H9 (cell line): ENCODE results near the gene PRPH. TPM values are rescaled to one million over a fixed set of nuclear protein-coding genes. Genes with fewer than 3 reads are reported as not detected.

Source experiments
- DNase-seq: peaks from one replicate; pipeline ENCODE4 v3.0.0-alpha.2; 2017
- H2AFZ ChIP-seq: one replicate; pipeline ENCODE4 v1.6.1; 2013; ENCODE audit warnings: mild to moderate bottlenecking, low read length, control low read depth, moderate library complexity
- H2AK5ac ChIP-seq: 2 replicates; pipeline ENCODE4 v1.6.1; 2013; ENCODE audit warnings: low read length, control low read depth, mixed read lengths; ENCODE audit not compliant: insufficient read length
- H2BK120ac ChIP-seq: one replicate; pipeline ENCODE4 v1.6.1; 2013; ENCODE audit warnings: low read depth, mild to moderate bottlenecking, low read length, control low read depth, inconsistent platforms; ENCODE audit not compliant: poor library complexity, severe bottlenecking
- H2BK12ac ChIP-seq: 2 replicates; pipeline ENCODE4 v1.6.1; 2013; ENCODE audit warnings: low read length, control low read depth, mixed read lengths, low read depth; ENCODE audit not compliant: insufficient read length
- H2BK15ac ChIP-seq: 2 replicates; pipeline ENCODE4 v1.6.1; 2013; ENCODE audit warnings: low read depth, low read length, control low read depth
- H2BK20ac ChIP-seq: one replicate; pipeline ENCODE4 v1.6.1; 2013; ENCODE audit warnings: low read depth, mild to moderate bottlenecking, low read length, control low read depth, inconsistent platforms; ENCODE audit not compliant: poor library complexity, severe bottlenecking
- H2BK5ac ChIP-seq: 2 replicates; pipeline ENCODE4 v1.6.1; 2013; ENCODE audit warnings: low read length, control low read depth, mixed read lengths; ENCODE audit not compliant: insufficient read length
- H3K14ac ChIP-seq: 2 replicates; pipeline ENCODE4 v1.6.1; 2013; ENCODE audit warnings: low read length, control low read depth; ENCODE audit not compliant: insufficient read depth
- H3K18ac ChIP-seq: 2 replicates; pipeline ENCODE4 v1.6.1; 2013; ENCODE audit warnings: low read depth, mild to moderate bottlenecking, mixed read lengths, low read length, control low read depth; ENCODE audit not compliant: insufficient read length
- H3K23ac ChIP-seq: 2 replicates; pipeline ENCODE4 v1.6.1; 2013; ENCODE audit warnings: low read length, control low read depth, mixed read lengths, low read depth; ENCODE audit not compliant: insufficient read length
- H3K23me2 ChIP-seq: 2 replicates; pipeline ENCODE4 v1.6.1; 2013; ENCODE audit warnings: low read depth, mild to moderate bottlenecking, mixed read lengths, low read length, control low read depth; ENCODE audit not compliant: insufficient read length, poor library complexity, severe bottlenecking
- H3K27ac ChIP-seq: 2 replicates; pipeline ENCODE4 v1.5.1; 2013; ENCODE audit warnings: low read length, control low read depth, mixed read lengths, low read depth; ENCODE audit not compliant: insufficient read length
- H3K27me3 ChIP-seq: 2 replicates; pipeline ENCODE4 v1.6.1; 2013; ENCODE audit warnings: low read length, control low read depth, inconsistent platforms; ENCODE audit not compliant: insufficient read depth
- H3K4ac ChIP-seq: 2 replicates; pipeline ENCODE4 v1.6.1; 2013; ENCODE audit warnings: low read depth, mild to moderate bottlenecking, control low read depth, inconsistent platforms, low read length, moderate library complexity
- H3K4me1 ChIP-seq: 2 replicates; pipeline ENCODE4 v1.6.1; 2013; ENCODE audit warnings: low read length, control low read depth, inconsistent platforms; ENCODE audit not compliant: insufficient read depth
- H3K4me2 ChIP-seq: 2 replicates; pipeline ENCODE4 v1.6.1; 2013; ENCODE audit warnings: low read length, control low read depth, mixed read lengths; ENCODE audit not compliant: insufficient read length, insufficient read depth
- H3K56ac ChIP-seq: 2 replicates; pipeline ENCODE4 v1.6.1; 2013; ENCODE audit warnings: low read depth, mild to moderate bottlenecking, mixed read lengths, low read length, control low read depth; ENCODE audit not compliant: insufficient read length
- H3K79me1 ChIP-seq: 2 replicates; pipeline ENCODE4 v1.6.1; 2013; ENCODE audit warnings: low read depth, mild to moderate bottlenecking, moderate library complexity, low read length, control low read depth, inconsistent platforms; ENCODE audit not compliant: insufficient read depth, poor library complexity, severe bottlenecking
- H3K79me2 ChIP-seq: 2 replicates; pipeline ENCODE4 v1.6.1; 2013; ENCODE audit warnings: low read length, control low read depth, inconsistent platforms; ENCODE audit not compliant: insufficient read depth
- H3K9ac ChIP-seq: 2 replicates; pipeline ENCODE4 v1.6.1; 2013; ENCODE audit warnings: low read length, control low read depth, mixed read lengths; ENCODE audit not compliant: insufficient read length; ENCODE audit errors: extremely low read depth
- H3K9me3 ChIP-seq: one replicate; pipeline ENCODE4 v1.6.1; 2013; ENCODE audit warnings: low read depth, low read length, inconsistent platforms; ENCODE audit not compliant: control insufficient read depth
- H3T11ph ChIP-seq: one replicate; pipeline ENCODE4 v1.6.1; 2013; ENCODE audit warnings: mild to moderate bottlenecking, low read length, control low read depth, inconsistent platforms
- H4K20me1 ChIP-seq: one replicate; pipeline ENCODE4 v1.6.1; 2013; ENCODE audit not compliant: control insufficient read depth, insufficient read length, insufficient read depth
- H4K5ac ChIP-seq: 2 replicates; pipeline ENCODE4 v1.6.1; 2013; ENCODE audit warnings: low read depth, mild to moderate bottlenecking, mixed read lengths, low read length, control low read depth; ENCODE audit not compliant: insufficient read length
- H4K8ac ChIP-seq: replicated peaks from 2 replicates; pipeline ENCODE4 v1.6.1; 2013; ENCODE audit warnings: low read length, control low read depth, mixed read lengths, low read depth; ENCODE audit not compliant: insufficient read length
- H4K91ac ChIP-seq: 2 replicates; pipeline ENCODE4 v1.6.1; 2013; ENCODE audit warnings: low read depth, mild to moderate bottlenecking, moderate library complexity, mixed read lengths, low read length, control low read depth; ENCODE audit not compliant: insufficient read length
- H3K27ac Mint-ChIP-seq, 3 experiments: 2 replicates in 2 of 3; 3 replicates in 1 of 3; pipeline ENCODE4 v1.8.0; 2020 to 2021; ENCODE audit warnings: mixed read lengths in 3 of 3, mild to moderate bottlenecking in 1 of 3, moderate library complexity in 1 of 3
- H3K27me3 Mint-ChIP-seq: 2 replicates; pipeline ENCODE4 v1.8.0; 2021; ENCODE audit warnings: low read depth, mild to moderate bottlenecking, moderate library complexity, mixed read lengths
- H3K36me3 Mint-ChIP-seq, 3 experiments: 2 replicates in 2 of 3; 3 replicates in 1 of 3; pipeline ENCODE4 v1.8.0; 2020 to 2021; ENCODE audit warnings: low read depth in 3 of 3, mixed read lengths in 3 of 3; ENCODE audit not compliant: insufficient read depth in 1 of 3
- H3K4me1 Mint-ChIP-seq, 2 experiments: 2 replicates each; pipeline ENCODE4 v1.8.0; 2020; ENCODE audit warnings: mixed read lengths in 2 of 2
- H3K4me3 Mint-ChIP-seq, 2 experiments: 2 replicates in 1 of 2; 3 replicates in 1 of 2; pipeline ENCODE4 v1.8.0; 2020 to 2021; ENCODE audit warnings: mild to moderate bottlenecking in 2 of 2, mixed read lengths in 2 of 2, moderate library complexity in 1 of 2
- H3K9me3 Mint-ChIP-seq, 2 experiments: 2 replicates in 1 of 2; 3 replicates in 1 of 2; pipeline ENCODE4 v1.8.0; 2020; ENCODE audit warnings: mild to moderate bottlenecking in 2 of 2, mixed read lengths in 2 of 2, moderate library complexity in 1 of 2
- WGBS: extraction: QIAGEN DNeasy Blood & Tissue Kit; methylation state at CpG from one replicate; pipeline ENCODE4 v1.1.7; 2013; ENCODE audit warnings: missing lambda C conversion rate, low lambda C conversion rate, mixed read lengths; ENCODE audit not compliant: insufficient read length; ENCODE audit errors: extremely low coverage; 5-methylcytosine and 5-hydroxymethylcytosine counted together
- total RNA-seq: library from RNA; stranded (reverse); gene quantifications from 2 replicates; pipeline ENCODE4 v1.2.1, GENCODE V29; 2021
- TF ChIP-seq, protein P1 (sequence below): fragments of 200-600 bp; sonication (generic); conservative IDR thresholded peaks from 3 replicates; pipeline ENCODE4 v1.8.0; 2021; ENCODE audit warnings: antibody characterized with exemption, mild to moderate bottlenecking

PRPH gene
- total RNA-seq, 1 experiment from 2014 or later: 1.1 TPM

DNA sequence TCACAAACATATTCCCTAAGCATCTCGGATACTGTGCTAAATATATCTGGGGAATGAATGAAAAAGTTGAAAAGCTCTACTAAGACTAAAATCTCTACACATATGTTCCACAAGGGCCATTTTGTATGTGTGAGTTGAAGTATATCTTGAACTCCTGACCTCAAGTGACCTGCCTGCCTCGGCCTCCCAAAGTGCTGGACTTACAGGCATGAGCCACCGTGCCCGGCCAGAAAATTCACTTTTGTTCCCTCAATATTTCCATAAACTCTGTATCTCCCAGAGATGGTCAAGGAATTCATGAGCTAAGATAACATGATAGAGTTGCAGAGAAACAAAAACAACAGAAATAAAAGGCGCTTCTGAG lies 31.6 kb upstream of the PRPH start:
- Mint-ChIP-seq H3K4me1 (peaks cover 26 to 36% of the 10 kb centered on the region in 2 experiments), H3K36me3 (peaks cover 15 to 30% (median 23%) of the 10 kb centered on the region in 3 experiments; a peak in 6 of 7 replicates), H3K4me3 (peak overlapping the region; percentile 70 to 91), H3K27ac (no peak overlapping the region), H3K9me3 (no peaks in the 10 kb centered on the region), H3K27me3 (no peaks in the 10 kb centered on the region; the same call in 1 of the 2 replicates)
- DNase-seq: no peak
- Histone ChIP-seq H3K56ac (no peak overlapping the region), H2BK5ac (no peak overlapping the region), H3K27me3 (no peaks in the 10 kb centered on the region), H3K23ac (no peak overlapping the region), H3K9ac (no peak overlapping the region), H3K14ac (no peak overlapping the region), H3K23me2 (peaks cover 8% of the 10 kb centered on the region), H3T11ph (no peak overlapping the region), H3K18ac (no peak overlapping the region), H3K27ac (no peak overlapping the region), H3K9me3 (no peaks in the 10 kb centered on the region), H4K8ac (no peak overlapping the region), H2AFZ (no peak overlapping the region), H3K4me1 (peaks cover 3% of the 10 kb centered on the region; the same call in 1 of the 2 replicates), H3K79me2 (peaks cover 25% of the 10 kb centered on the region; the same call in 1 of the 2 replicates), H2BK12ac (no peak overlapping the region), H4K5ac (no peak overlapping the region), H2AK5ac (no peak overlapping the region), H4K91ac (no peak overlapping the region), H2BK20ac (no peak overlapping the region), H3K4me2 (no peak overlapping the region), H3K4ac (no peak overlapping the region), H2BK120ac (no peak overlapping the region), H4K20me1 (no peaks in the 10 kb centered on the region), H2BK15ac (no peak overlapping the region), H3K79me1 (peaks cover 7% of the 10 kb centered on the region)
- WGBS: no CpG with 5 or more reads among the region's 5 CpGs
- TF ChIP-seq, protein P1, sequence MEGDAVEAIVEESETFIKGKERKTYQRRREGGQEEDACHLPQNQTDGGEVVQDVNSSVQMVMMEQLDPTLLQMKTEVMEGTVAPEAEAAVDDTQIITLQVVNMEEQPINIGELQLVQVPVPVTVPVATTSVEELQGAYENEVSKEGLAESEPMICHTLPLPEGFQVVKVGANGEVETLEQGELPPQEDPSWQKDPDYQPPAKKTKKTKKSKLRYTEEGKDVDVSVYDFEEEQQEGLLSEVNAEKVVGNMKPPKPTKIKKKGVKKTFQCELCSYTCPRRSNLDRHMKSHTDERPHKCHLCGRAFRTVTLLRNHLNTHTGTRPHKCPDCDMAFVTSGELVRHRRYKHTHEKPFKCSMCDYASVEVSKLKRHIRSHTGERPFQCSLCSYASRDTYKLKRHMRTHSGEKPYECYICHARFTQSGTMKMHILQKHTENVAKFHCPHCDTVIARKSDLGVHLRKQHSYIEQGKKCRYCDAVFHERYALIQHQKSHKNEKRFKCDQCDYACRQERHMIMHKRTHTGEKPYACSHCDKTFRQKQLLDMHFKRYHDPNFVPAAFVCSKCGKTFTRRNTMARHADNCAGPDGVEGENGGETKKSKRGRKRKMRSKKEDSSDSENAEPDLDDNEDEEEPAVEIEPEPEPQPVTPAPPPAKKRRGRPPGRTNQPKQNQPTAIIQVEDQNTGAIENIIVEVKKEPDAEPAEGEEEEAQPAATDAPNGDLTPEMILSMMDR: no peak
